Stimulated activated CD4-positive, alpha-beta T cell treated with anti-CD3 and anti-CD28 coated beads, Interleukin-4, amount 100 ng/mL, for 1 hour (primary cell): ENCODE measurements around the gene TMEM59L.

Source experiments
- DNase-seq: peaks from one replicate; pipeline ENCODE4 v3.0.0-alpha.2; 2020

Gene TMEM59L

DNA sequence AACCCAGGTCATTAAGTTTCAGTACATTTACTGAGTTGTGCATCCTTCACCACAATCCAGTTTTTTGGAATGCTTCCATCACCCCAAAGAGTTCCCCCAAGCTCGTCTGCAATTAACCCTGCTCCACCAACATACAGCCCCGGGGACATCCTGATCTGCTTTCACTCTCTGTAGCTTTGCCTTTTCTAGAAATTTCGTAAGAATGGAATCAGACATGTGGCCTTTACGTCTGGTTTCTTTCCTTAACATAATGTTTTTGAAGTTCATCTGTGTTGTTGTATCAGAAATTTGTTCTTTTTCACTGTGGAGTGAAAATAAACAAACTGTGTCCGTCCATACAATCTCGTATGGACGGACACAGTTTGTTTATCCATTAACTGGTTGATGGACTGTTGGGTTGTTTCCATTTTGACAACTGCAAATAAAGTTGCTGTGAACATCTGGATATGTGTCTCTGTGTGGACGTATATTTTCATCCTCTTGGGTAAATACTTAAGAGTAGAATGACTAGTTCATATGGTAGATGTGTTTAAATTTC, 27.1 kb downstream of the TMEM59L start:
- no peak for DNase-seq

- no peak for DNase-seq
Observed at GRCh38 chr19:18644196-18645034, 31.7 kb downstream of the TMEM59L start.

DNA sequence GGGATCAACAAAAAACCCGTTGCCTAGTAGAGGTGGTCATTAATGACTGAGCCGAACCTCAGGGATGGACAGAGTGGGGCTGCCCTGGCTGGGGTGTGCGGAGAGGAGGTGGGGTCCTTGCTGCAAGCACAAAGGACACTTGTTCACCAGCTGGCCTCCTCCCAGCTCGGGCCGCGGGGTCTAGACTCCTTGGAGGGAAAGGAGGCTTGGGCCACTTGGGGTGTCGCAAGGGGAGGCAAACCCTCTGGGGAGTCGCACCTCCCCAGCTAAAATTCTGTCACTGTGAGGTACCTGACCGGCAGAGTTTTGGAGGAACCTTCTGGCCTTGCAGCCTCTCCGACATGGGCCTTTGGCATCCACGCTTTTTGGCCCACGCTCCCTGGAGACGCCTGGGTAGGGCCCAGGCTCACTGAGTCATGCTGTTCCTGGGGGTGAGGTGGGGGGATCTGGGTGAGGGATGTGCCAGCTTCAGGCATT, 32.4 kb downstream of the TMEM59L start:
- no peak for DNase-seq

- DNase-seq = no peak
Observed at GRCh38 chr19:18646535-18647370, 34.1 kb downstream of the TMEM59L start.

DNA sequence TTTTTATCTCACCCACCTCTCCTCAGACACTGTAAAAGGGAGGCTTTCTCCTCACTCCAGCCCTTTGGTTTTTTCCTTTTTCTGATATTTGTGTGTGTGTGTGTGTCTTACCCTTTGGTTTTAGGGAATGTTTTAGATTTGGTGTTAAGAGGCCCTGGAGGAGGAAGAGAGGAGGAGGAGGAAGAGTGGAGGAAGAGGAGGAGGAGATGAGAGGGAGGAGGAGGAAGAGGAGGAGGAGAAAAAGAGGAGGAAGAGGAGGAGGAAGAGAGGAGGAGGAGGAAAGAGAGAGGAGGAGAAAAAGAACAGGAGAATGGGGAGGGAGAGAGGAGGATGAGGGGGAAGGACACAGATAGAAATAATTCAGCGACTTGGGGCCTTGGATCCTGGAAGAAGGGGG, 34.7 kb downstream of the TMEM59L start:
- no peak for DNase-seq

GRCh38 chr19:18647807-18648206, 35.1 kb downstream of the TMEM59L start:
- no peak for DNase-seq

GRCh38 chr19:18648973-18649315, 36.3 kb downstream of the TMEM59L start:
- no peak for DNase-seq

DNA sequence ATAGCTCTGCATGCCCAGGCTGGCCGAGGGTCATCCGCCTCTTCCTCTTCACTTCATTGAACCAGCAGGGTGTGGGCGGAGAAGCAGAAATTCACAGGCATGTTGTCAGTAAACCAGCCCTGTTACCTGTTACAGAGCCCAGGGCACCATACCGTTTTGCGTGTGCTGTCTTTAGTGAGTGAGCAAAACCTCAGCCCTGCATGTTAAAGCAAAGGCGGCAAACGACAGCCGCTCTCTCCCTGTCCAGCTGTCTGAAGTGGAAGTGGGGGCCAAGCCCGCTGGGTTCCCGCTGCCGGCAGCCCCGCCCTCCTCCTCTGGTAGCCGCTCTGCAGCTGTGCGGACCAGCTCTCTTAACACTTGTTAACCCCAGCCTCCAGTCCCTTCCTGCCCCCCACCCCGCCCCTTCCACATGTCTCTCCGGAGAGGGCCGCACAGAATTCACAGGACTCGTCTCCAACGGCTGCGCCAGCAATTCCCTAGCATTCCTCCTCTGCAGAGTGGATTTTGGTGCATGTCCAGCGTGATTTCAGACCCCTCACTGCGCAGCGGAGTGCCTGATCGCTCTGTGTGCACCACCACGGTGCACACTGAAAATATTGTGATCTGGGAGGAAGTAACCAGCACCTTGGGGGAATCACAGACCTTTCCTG, 36.8 kb downstream of the TMEM59L start:
- DNase-seq = no peak

GRCh38 chr19:18650021-18650390, 37.3 kb downstream of the TMEM59L start:
- no peak for DNase-seq

GRCh38 chr19:18650468-18651041, 37.9 kb downstream of the TMEM59L start:
- no peak for DNase-seq

DNA sequence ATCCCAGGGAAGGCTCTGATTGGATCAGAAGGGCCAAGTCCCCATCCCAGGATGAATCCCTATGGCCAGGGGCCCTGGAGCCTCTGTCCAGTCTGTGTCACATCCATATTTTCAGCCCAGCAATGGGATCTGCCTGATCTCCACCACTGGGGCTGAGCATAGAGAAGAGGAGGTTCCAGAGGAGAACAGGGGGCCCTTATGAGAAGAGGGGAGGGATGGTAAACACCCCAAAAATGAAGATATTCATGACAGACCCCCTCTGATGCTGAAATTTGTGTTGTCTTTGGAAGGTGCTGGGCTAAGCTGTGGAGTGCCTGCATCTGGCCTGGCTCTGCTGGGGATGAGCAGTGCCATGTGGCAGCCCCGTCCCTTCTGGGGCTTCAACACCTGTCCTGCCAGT, 38.6 kb downstream of the TMEM59L start:
- no peak for DNase-seq

DNA sequence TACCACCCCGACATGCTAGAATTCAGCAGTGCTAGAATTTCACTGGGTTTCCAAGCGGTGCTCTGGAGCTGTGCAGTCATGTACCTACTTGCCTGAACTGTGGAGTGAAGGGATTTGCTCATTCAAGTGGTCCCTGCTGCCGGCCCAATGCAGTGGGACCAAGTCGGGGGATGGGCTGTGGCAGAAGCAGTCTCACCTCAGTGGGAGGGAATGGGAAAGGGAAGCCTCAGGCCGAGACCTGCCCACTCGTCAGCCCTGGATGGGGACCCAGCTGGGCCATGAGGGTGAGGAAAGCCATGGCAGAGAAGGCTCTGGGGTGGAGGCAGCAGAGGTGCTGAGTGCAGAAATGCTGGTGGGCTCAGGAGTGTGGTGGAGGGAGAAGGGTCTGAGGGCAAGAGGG, 39.1 kb downstream of the TMEM59L start:
- DNase-seq = no peak

DNA sequence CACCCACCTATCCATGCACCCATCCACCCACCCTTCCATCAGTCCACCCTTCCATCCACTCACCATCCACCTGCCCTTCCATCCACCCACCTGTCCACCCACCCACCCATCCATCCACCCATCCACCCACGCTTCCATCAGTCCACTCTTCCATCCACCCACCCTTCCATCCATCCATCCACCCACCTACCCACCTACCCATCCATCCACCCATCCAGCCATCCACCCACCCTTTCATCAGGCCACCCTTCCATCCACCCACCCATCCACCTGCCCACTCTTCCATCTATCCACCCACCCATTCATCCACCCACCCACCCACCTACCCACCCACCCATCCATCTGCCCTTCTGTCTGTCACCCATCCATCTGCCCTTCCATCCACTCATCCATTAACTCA, 41.2 kb downstream of the TMEM59L start:
- DNase-seq = no peak

DNA sequence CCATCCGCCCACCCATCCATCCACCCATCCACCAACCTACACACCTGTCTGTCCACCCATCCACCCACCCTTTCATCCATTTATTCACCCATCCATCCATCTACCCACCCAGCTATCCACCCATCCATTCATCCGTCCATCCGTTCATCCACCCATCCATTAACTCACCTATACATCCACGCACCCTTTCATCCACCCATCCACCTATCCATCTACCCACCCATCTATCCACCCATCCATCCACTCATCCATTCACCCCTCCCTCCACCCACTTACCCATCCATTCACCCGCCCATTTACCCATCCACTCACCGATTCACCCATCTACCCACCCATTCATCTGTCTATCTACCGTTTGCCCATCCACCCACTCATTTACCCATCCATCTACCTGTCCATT, 41.8 kb downstream of the TMEM59L start:
- DNase-seq = no peak

DNA sequence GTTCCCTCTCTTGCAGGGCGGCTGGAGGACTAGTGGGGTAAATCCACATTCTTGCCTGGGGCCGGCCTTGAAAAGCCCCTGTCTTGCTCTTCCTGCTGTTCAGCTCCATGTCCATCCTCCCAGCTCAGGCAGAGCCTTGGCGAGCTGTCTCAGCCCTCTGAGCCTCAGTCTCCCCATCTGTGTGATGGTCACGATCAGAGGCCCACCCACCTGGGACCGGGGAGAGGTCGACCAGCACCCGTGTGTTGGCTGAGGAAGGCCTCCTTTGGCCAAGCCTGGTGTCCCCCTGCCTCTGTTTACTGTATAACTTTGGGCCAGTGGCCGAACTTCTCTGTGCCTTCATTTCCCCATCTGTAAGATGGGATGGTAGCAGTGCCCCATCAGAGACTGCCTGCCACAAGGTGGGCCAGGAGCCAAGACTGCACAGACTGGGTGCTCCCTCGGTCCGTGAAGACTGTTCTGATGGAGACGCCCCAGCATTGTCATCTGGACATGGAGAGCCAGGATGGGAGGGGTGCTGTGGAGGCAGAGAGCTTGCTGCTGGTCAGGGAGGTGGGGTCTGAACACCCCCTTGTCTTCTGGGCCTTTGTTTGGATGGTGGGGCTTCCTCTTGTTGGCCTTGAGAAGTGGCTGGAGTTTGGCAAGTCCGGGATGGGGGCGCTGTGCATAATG, 42.6 kb downstream of the TMEM59L start:
- DNase-seq = no peak

- no peak for DNase-seq
Observed at GRCh38 chr19:18656337-18657086, 43.8 kb downstream of the TMEM59L start.

DNA sequence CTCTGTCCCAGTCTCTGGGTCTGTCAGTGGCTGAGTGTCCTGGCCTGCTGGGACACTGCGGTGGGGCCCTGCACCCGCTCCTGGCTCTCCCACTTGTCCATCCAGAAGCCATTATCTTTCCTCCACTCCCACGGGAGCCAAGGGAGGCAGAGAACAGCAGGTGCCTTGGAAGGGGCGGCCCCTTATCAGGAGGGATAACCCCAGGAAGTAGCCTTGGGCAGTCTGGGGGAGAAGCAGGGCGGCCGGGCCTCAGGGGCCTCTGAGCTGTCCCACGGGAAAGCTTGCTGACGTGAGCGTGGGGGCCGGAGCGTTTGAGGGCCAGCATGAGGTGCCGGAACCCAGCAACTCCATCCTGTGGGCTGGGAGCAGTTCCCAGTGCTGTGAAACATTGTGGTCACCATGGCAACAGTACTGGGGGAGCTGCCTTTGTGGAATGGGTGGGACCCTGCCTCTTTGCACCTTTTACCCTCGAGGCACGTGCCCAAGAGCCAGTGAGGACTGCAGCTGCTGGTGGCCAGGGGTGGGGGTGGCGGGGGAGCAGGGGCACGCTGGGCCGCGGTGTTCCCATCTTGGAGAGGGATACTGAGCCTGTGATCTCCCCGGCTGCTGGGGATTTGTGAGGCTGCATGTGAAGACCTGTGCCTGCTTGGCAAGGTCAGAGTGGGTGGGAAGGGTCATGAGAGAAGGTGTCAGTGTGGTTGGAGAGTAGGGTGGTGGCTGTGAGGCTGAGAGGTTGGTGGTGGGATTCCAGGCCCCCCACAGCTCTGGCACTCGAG, 45.1 kb downstream of the TMEM59L start:
- no peak for DNase-seq

GRCh38 chr19:18658366-18658855, 45.7 kb downstream of the TMEM59L start:
- DNase-seq = no peak

DNA sequence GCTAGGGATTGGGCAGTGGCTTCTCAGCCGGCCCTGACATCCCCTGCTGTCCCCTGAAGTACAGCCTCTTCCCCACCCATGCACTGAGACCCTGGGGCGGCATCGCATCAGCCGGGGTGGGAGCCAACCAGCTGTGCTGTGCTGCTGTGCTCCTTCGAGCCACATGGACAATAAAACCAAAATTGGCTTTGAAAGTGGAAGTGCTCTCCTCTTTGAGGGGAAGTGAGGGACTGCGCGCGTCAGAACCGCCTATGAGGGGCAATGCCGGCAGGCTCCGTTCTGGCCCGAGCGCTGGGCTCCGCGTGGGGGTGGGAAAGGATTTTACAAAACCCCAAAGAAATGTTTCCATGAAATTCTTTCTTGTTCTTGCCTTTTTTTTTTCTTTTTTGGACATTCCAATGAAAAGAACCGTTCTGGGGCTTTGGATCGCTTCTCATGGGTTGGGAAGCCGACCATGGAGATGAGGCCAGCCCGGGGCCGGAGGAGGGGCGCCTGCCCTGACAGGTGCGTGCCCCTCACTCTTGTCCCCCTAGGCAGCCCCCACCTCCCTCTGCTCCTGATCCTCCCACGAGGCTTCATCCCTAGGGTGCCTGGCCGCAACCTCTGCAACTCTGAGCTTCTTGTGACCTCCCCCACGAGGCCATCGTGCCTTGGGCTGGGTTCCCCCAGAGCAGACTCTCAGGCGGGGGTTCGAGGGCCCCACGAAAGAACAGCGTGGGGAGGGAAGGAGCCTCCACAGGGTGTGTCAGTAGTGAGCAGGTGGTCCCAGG, 46.8 kb downstream of the TMEM59L start:
- no peak for DNase-seq
